ENCODE results near the gene TBX15.

TBX15 gene

GRCh38 chr1:119009312-119009655, 21.1 kb upstream of the TBX15 start:
- Histone ChIP-seq H3K27ac (ENCODE audit: low read depth, low read length) (no peak overlapping the region), H3K27me3 (ENCODE audit: control insufficient read depth in 1 of 2, insufficient read depth in 2 of 2, low read length in 2 of 2) (peaks cover 42 to 66% of the 10 kb centered on the region in 2 donors)

GRCh38 chr1:119008483-119009311, 20.6 kb upstream of the TBX15 start:
- peaks cover 48 to 72% of the 10 kb centered on the region in 2 donors for H3K27me3 ChIP-seq (ENCODE audit: control insufficient read depth in 1 of 2, insufficient read depth in 2 of 2, low read length in 2 of 2)
- peaks cover 8 to 12% of the 10 kb centered on the region in 2 donors for H3K4me1 ChIP-seq (ENCODE audit: control insufficient read depth in 1 of 2, insufficient read depth in 2 of 2, low read length in 2 of 2)
- no peak overlapping the region for H3K27ac ChIP-seq (ENCODE audit: low read depth, low read length)
- peak overlapping the region in 1 of 2 donors; percentile 26 for H3K9ac ChIP-seq (ENCODE audit: low read depth in 1 of 2, low read length in 2 of 2)
- no peaks in the 10 kb centered on the region for H3K9me3 ChIP-seq (ENCODE audit: control insufficient read depth in 1 of 2, low read length in 2 of 2)
- H3K4me3 ChIP-seq (ENCODE audit: low read depth in 1 of 2, low read length in 2 of 2), result peak overlapping the region; percentile 41 to 54
- H3K36me3 ChIP-seq (ENCODE audit: control insufficient read depth in 1 of 2, insufficient read depth in 2 of 2, low read length in 2 of 2), result no peaks in the 10 kb centered on the region

More at GRCh38 chr1:119009312-119009655, 21.1 kb upstream of the TBX15 start:
- Histone ChIP-seq H3K4me3 (ENCODE audit: low read depth in 1 of 2, low read length in 2 of 2) (no peak overlapping the region), H3K4me1 (ENCODE audit: control insufficient read depth in 1 of 2, insufficient read depth in 2 of 2, low read length in 2 of 2) (peaks cover 8 to 12% of the 10 kb centered on the region in 2 donors), H3K9ac (ENCODE audit: low read depth in 1 of 2, low read length in 2 of 2) (no peak overlapping the region), H3K9me3 (ENCODE audit: control insufficient read depth in 1 of 2, low read length in 2 of 2) (no peaks in the 10 kb centered on the region), H3K36me3 (ENCODE audit: control insufficient read depth in 1 of 2, insufficient read depth in 2 of 2, low read length in 2 of 2) (no peaks in the 10 kb centered on the region)

- H3K4me3 ChIP-seq (ENCODE audit: low read depth in 1 of 2, low read length in 2 of 2), result peak overlapping the region; percentile 41 to 54
- no peaks in the 10 kb centered on the region for H3K36me3 ChIP-seq (ENCODE audit: control insufficient read depth in 1 of 2, insufficient read depth in 2 of 2, low read length in 2 of 2)
- H3K27me3 ChIP-seq (ENCODE audit: control insufficient read depth in 1 of 2, insufficient read depth in 2 of 2, low read length in 2 of 2), result peaks cover 52 to 77% of the 10 kb centered on the region in 2 donors
- H3K9ac ChIP-seq (ENCODE audit: low read depth in 1 of 2, low read length in 2 of 2), result peak overlapping the region in 1 of 2 donors; percentile 26
- H3K27ac ChIP-seq (ENCODE audit: low read depth, low read length), result no peak overlapping the region
- peaks cover 8 to 12% of the 10 kb centered on the region in 2 donors for H3K4me1 ChIP-seq (ENCODE audit: control insufficient read depth in 1 of 2, insufficient read depth in 2 of 2, low read length in 2 of 2)
- no peaks in the 10 kb centered on the region for H3K9me3 ChIP-seq (ENCODE audit: control insufficient read depth in 1 of 2, low read length in 2 of 2)
Measured at GRCh38 chr1:119007670-119008482, 19.7 kb upstream of the TBX15 start.

GRCh38 chr1:119007339-119007669, 19.2 kb upstream of the TBX15 start:
- Histone ChIP-seq H3K36me3 (ENCODE audit: control insufficient read depth in 1 of 2, insufficient read depth in 2 of 2, low read length in 2 of 2) (no peaks in the 10 kb centered on the region), H3K9me3 (ENCODE audit: control insufficient read depth in 1 of 2, low read length in 2 of 2) (no peaks in the 10 kb centered on the region), H3K9ac (ENCODE audit: low read depth in 1 of 2, low read length in 2 of 2) (no peak overlapping the region), H3K27me3 (ENCODE audit: control insufficient read depth in 1 of 2, insufficient read depth in 2 of 2, low read length in 2 of 2) (peaks cover 57 to 80% of the 10 kb centered on the region in 2 donors), H3K4me3 (ENCODE audit: low read depth in 1 of 2, low read length in 2 of 2) (no peak overlapping the region), H3K4me1 (ENCODE audit: control insufficient read depth in 1 of 2, insufficient read depth in 2 of 2, low read length in 2 of 2) (peaks cover 9 to 12% of the 10 kb centered on the region in 2 donors), H3K27ac (ENCODE audit: low read depth, low read length) (no peak overlapping the region)

GRCh38 chr1:119006406-119007279, 18.5 kb upstream of the TBX15 start:
- H3K4me3 ChIP-seq (ENCODE audit: low read depth in 1 of 2, low read length in 2 of 2), result no peak overlapping the region
- H3K4me1 ChIP-seq (ENCODE audit: control insufficient read depth in 1 of 2, insufficient read depth in 2 of 2, low read length in 2 of 2), result peaks cover 12% of the 10 kb centered on the region in 2 donors
- no peaks in the 10 kb centered on the region for H3K36me3 ChIP-seq (ENCODE audit: control insufficient read depth in 1 of 2, insufficient read depth in 2 of 2, low read length in 2 of 2)
- H3K27ac ChIP-seq (ENCODE audit: low read depth, low read length), result no peak overlapping the region
- no peaks in the 10 kb centered on the region for H3K9me3 ChIP-seq (ENCODE audit: control insufficient read depth in 1 of 2, low read length in 2 of 2)
- H3K27me3 ChIP-seq (ENCODE audit: control insufficient read depth in 1 of 2, insufficient read depth in 2 of 2, low read length in 2 of 2), result peaks cover 64 to 86% of the 10 kb centered on the region in 2 donors
- H3K9ac ChIP-seq (ENCODE audit: low read depth in 1 of 2, low read length in 2 of 2), result no peak overlapping the region

- H3K4me1 ChIP-seq (ENCODE audit: control insufficient read depth in 1 of 2, insufficient read depth in 2 of 2, low read length in 2 of 2), result peaks cover 12% of the 10 kb centered on the region in 2 donors
- no peak overlapping the region for H3K27ac ChIP-seq (ENCODE audit: low read depth, low read length)
- H3K9ac ChIP-seq (ENCODE audit: low read depth in 1 of 2, low read length in 2 of 2), result no peak overlapping the region
- H3K9me3 ChIP-seq (ENCODE audit: control insufficient read depth in 1 of 2, low read length in 2 of 2), result no peaks in the 10 kb centered on the region
- H3K27me3 ChIP-seq (ENCODE audit: control insufficient read depth in 1 of 2, insufficient read depth in 2 of 2, low read length in 2 of 2), result peaks cover 71 to 90% of the 10 kb centered on the region in 2 donors
- H3K4me3 ChIP-seq (ENCODE audit: low read depth in 1 of 2, low read length in 2 of 2), result no peak overlapping the region
- H3K36me3 ChIP-seq (ENCODE audit: control insufficient read depth in 1 of 2, insufficient read depth in 2 of 2, low read length in 2 of 2), result no peaks in the 10 kb centered on the region
Measured at GRCh38 chr1:119005724-119006405, 17.7 kb upstream of the TBX15 start.

GRCh38 chr1:119004781-119005180, 16.6 kb upstream of the TBX15 start:
- Histone ChIP-seq H3K9me3 (ENCODE audit: control insufficient read depth in 1 of 2, low read length in 2 of 2) (no peaks in the 10 kb centered on the region), H3K4me3 (ENCODE audit: low read depth in 1 of 2, low read length in 2 of 2) (no peak overlapping the region), H3K27ac (ENCODE audit: low read depth, low read length) (no peak overlapping the region), H3K36me3 (ENCODE audit: control insufficient read depth in 1 of 2, insufficient read depth in 2 of 2, low read length in 2 of 2) (no peaks in the 10 kb centered on the region), H3K9ac (ENCODE audit: low read depth in 1 of 2, low read length in 2 of 2) (no peak overlapping the region), H3K4me1 (ENCODE audit: control insufficient read depth in 1 of 2, insufficient read depth in 2 of 2, low read length in 2 of 2) (peaks cover 12 to 16% of the 10 kb centered on the region in 2 donors), H3K27me3 (ENCODE audit: control insufficient read depth in 1 of 2, insufficient read depth in 2 of 2, low read length in 2 of 2) (peaks cover 82 to 91% of the 10 kb centered on the region in 2 donors)

GRCh38 chr1:119004129-119004527, 16.0 kb upstream of the TBX15 start:
- no peaks in the 10 kb centered on the region for H3K36me3 ChIP-seq (ENCODE audit: control insufficient read depth in 1 of 2, insufficient read depth in 2 of 2, low read length in 2 of 2)
- H3K9me3 ChIP-seq (ENCODE audit: control insufficient read depth in 1 of 2, low read length in 2 of 2), result no peaks in the 10 kb centered on the region
- no peak overlapping the region for H3K4me3 ChIP-seq (ENCODE audit: low read depth in 1 of 2, low read length in 2 of 2)
- no peak overlapping the region for H3K27ac ChIP-seq (ENCODE audit: low read depth, low read length)
- H3K9ac ChIP-seq (ENCODE audit: low read depth in 1 of 2, low read length in 2 of 2), result no peak overlapping the region
- peaks cover 12 to 16% of the 10 kb centered on the region in 2 donors for H3K4me1 ChIP-seq (ENCODE audit: control insufficient read depth in 1 of 2, insufficient read depth in 2 of 2, low read length in 2 of 2)
- peaks cover 87 to 91% of the 10 kb centered on the region in 2 donors for H3K27me3 ChIP-seq (ENCODE audit: control insufficient read depth in 1 of 2, insufficient read depth in 2 of 2, low read length in 2 of 2)

- no peak overlapping the region for H3K4me3 ChIP-seq (ENCODE audit: low read depth in 1 of 2, low read length in 2 of 2)
- H3K27me3 ChIP-seq (ENCODE audit: control insufficient read depth in 1 of 2, insufficient read depth in 2 of 2, low read length in 2 of 2), result peaks cover 91 to 93% of the 10 kb centered on the region in 2 donors
- no peak overlapping the region for H3K9ac ChIP-seq (ENCODE audit: low read depth in 1 of 2, low read length in 2 of 2)
- H3K9me3 ChIP-seq (ENCODE audit: control insufficient read depth in 1 of 2, low read length in 2 of 2), result no peaks in the 10 kb centered on the region
- H3K4me1 ChIP-seq (ENCODE audit: control insufficient read depth in 1 of 2, insufficient read depth in 2 of 2, low read length in 2 of 2), result peaks cover 11 to 15% of the 10 kb centered on the region in 2 donors
- H3K27ac ChIP-seq (ENCODE audit: low read depth, low read length), result no peak overlapping the region
- no peaks in the 10 kb centered on the region for H3K36me3 ChIP-seq (ENCODE audit: control insufficient read depth in 1 of 2, insufficient read depth in 2 of 2, low read length in 2 of 2)
Measured at GRCh38 chr1:119003413-119004128, 15.4 kb upstream of the TBX15 start.

Measured in duodenal mucosa (tissue), 2 donors.